ENCODE results near the gene COL4A4. TPM values are rescaled to one million over a fixed set of nuclear protein-coding genes. Genes with fewer than 3 reads are reported as not detected.

COL4A4 gene
- total and polyA plus RNA-seq, 12 donors, result 0.44 to 41.6 (median 22.1) TPM

DNA sequence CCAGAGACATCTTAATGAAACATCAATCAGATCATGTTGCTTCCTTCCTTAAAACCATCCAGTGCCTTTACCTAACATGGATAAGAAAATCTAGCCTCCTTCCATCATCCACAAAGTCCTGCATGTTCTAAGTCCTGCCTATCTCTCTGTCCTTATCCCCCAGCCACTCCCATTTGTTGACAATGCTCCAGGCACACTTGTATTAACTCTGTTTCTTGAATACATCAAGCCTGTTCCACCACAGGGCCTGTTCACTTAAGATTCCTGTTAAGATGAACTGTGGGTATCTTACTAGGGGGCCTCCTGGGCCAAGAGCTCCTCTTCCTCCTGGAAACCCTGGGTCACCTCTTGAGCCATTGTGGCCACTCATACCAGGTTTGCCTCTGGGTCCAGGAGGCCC lies 45.7 kb downstream of the COL4A4 start:
- H3K27ac ChIP-seq, result no peak overlapping the region
- intact Hi-C loops (cut with DNase I), result no loop called here
- TF ChIP-seq POLR2A (IDR thresholded peaks at IDR 0.05), result no peak
- TF ChIP-seq, protein P1, sequence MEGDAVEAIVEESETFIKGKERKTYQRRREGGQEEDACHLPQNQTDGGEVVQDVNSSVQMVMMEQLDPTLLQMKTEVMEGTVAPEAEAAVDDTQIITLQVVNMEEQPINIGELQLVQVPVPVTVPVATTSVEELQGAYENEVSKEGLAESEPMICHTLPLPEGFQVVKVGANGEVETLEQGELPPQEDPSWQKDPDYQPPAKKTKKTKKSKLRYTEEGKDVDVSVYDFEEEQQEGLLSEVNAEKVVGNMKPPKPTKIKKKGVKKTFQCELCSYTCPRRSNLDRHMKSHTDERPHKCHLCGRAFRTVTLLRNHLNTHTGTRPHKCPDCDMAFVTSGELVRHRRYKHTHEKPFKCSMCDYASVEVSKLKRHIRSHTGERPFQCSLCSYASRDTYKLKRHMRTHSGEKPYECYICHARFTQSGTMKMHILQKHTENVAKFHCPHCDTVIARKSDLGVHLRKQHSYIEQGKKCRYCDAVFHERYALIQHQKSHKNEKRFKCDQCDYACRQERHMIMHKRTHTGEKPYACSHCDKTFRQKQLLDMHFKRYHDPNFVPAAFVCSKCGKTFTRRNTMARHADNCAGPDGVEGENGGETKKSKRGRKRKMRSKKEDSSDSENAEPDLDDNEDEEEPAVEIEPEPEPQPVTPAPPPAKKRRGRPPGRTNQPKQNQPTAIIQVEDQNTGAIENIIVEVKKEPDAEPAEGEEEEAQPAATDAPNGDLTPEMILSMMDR (IDR thresholded peaks at IDR 0.05), result no peak

DNA sequence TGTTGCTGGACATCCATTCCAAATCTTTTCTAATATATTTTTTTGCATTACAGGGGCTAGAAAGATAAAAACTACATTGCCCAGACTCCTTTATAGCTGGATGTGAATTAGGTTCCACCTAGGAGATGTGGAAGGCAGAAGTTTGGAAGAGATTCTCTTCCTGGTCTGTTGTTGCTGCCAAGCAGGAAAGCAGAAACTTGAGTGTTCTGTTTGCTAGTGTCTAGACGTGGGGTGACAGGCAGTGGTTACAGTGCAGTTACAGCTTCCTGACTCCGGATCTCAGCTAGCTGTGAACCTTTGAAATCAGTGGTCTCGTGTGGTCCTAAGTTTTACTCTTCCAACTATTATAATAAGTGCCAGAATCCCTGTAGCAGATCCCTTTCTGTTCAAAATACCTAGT lies 46.2 kb downstream of the COL4A4 start:
- Histone ChIP-seq H3K36me3 (replicated peaks in 1 of 2) (no peaks in the 10 kb centered on the region), H3K9me3 (replicated peaks in 1 of 3) (no peaks in the 10 kb centered on the region), H3K4me1 (replicated peaks in 1 of 2) (peaks cover 0 to 4% of the 10 kb centered on the region in 2 donors), H3K27me3 (no peaks in the 10 kb centered on the region), H3K4me3 (no peak overlapping the region), H3K27ac (no peak overlapping the region)
- 56 to 76% (median 63%) methylated on average over 3 of the region's 3 CpGs for WGBS, 4 donors
- no peak for TF ChIP-seq POLR2A (IDR thresholded peaks at IDR 0.05)
- TF ChIP-seq, protein P1 (IDR thresholded peaks at IDR 0.05), result no peak
- intact Hi-C loops (cut with DNase I), result no loop called here
- DNase-seq, result no peak

More for the DNA sequence above, 45.7 kb downstream of the COL4A4 start:
- Histone ChIP-seq H3K9me3 (replicated peaks in 1 of 3) (no peaks in the 10 kb centered on the region), H3K27me3 (no peaks in the 10 kb centered on the region), H3K36me3 (replicated peaks in 1 of 2) (no peaks in the 10 kb centered on the region), H3K4me3 (no peak overlapping the region), H3K4me1 (replicated peaks in 1 of 2) (peaks cover 0 to 4% of the 10 kb centered on the region in 2 donors)
- DNase-seq, result no peak

DNA sequence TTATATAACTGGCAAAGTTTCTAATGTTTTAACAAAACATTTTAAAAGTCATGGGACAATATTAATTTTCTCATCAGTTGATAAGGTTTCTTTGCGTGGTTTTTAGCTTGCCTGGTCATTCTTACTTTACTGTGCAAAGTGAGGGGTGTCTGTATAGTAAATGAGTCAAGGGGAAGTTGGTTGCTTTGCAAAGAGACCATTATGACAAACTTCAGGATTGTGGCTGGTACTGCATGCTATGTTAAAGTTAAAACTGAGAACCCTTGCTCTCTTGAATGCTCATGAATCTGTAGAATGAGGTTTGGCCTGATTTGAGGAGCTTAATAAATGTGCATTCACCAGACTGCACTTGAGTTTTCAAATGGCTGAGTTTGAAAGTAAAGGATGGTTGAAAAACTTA lies 47.0 kb downstream of the COL4A4 start:
- Histone ChIP-seq H3K27me3 (no peaks in the 10 kb centered on the region), H3K9me3 (replicated peaks in 1 of 3) (no peaks in the 10 kb centered on the region), H3K4me1 (replicated peaks in 1 of 2) (peaks cover 0 to 2% of the 10 kb centered on the region in 2 donors), H3K4me3 (no peak overlapping the region), H3K36me3 (replicated peaks in 1 of 2) (no peaks in the 10 kb centered on the region), H3K27ac (no peak overlapping the region)
- no peak for DNase-seq
- TF ChIP-seq, protein P1 (IDR thresholded peaks at IDR 0.05), result no peak
- TF ChIP-seq POLR2A (IDR thresholded peaks at IDR 0.05), result no peak
- 86 to 90% (median 88%) methylated on average over 1 of the region's 1 CpG for WGBS, 4 donors
- intact Hi-C loops (cut with DNase I), result no loop called here

DNA sequence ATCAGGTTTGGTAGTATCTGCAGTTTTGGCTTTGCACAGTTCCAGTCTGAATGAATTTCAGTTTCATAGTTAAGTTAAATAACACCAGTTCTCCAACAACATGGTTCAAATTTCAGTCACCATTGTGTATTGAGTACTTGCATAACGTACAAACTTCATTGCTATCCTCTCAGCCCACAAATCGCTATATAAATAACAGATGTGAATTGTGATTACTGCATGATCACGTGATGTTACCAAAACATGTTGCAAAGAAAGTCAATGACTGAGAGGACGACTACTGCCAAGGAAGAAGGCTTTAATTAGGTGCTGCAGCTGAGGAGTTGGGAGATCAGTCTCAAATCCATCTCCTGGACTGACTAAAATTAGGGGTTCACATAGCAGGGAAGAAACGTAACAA lies 48.2 kb downstream of the COL4A4 start:
- intact Hi-C loops (cut with DNase I), result no loop called here
- no peak for DNase-seq
- H3K27me3 ChIP-seq, result no peaks in the 10 kb centered on the region
- no peak overlapping the region for H3K4me3 ChIP-seq
- no peak overlapping the region for H3K27ac ChIP-seq
- no peaks in the 10 kb centered on the region for H3K9me3 ChIP-seq (replicated peaks in 1 of 3)
- H3K36me3 ChIP-seq (replicated peaks in 1 of 2), result no peaks in the 10 kb centered on the region
- 83 to 86% (median 84%) methylated on average over 5 of the region's 5 CpGs for WGBS, 4 donors
- TF ChIP-seq, protein P1 (IDR thresholded peaks at IDR 0.05), result no peak
- TF ChIP-seq POLR2A (IDR thresholded peaks at IDR 0.05), result no peak
- H3K4me1 ChIP-seq (replicated peaks in 1 of 2), result no peaks in the 10 kb centered on the region
